DMS114 treated with DMSO at 0.1 percent for 48 hours (cell line): ENCODE measurements around the gene TEAD2.
A peak's percentile ranks its signal among the peaks of the same experiment; 100 is the strongest.
"Not testable (repeated sequence)": the region's sequence is repeated elsewhere in the genome, so short reads cannot be mapped to it uniquely, and the experiment has no call there.

Experiments used
- DNase-seq: peaks from one replicate; lab custom pipeline; 2025; ENCODE audit not compliant: unreplicated experiment; lab: John Stamatoyannopoulos, UW

Gene TEAD2

DNA sequence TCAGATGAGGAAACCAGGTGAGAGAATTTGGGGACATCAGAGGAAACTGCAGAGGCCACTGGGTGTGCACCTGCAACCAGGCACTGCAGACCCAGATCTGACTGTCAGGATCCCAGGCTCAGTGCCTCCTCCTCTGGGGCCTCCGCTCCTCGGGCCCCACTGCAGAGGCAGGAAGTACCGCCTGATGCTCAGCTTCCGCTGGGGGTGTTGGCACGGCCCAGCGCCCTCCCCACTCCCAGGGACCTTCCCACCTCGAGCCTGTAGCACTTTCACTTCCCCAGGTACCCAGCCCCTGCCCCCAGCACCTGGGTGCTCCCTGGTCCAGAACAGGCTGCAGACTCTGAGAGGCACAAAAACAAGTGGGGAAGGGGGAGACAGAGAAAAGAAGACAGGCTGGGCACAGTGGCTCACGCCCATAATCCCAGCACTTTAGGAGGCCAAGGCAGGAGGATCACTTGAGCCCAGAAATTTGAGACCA is 28.4 kb downstream of the TEAD2 start:
- DNase-seq: no peak

DNA sequence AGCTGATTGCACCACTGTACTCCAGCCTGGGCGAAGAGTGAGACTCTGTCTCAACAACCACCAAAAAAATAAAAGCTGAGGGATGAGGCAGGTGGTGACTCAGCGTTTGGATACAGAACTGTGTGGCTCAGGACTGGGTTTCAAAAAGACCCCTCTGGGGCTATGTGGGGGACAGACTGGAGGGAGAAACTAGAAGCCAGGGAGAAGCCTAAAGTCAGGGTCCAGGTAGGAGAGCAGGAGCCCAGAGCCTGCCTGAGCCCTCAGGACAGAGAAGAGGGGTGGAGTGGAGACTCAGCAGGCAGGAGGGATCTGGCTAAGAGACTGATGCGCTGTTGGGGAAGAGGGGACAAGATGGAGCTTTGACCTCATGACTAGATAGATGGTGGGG is 28.8 kb downstream of the TEAD2 start:
- no peak for DNase-seq

DNA sequence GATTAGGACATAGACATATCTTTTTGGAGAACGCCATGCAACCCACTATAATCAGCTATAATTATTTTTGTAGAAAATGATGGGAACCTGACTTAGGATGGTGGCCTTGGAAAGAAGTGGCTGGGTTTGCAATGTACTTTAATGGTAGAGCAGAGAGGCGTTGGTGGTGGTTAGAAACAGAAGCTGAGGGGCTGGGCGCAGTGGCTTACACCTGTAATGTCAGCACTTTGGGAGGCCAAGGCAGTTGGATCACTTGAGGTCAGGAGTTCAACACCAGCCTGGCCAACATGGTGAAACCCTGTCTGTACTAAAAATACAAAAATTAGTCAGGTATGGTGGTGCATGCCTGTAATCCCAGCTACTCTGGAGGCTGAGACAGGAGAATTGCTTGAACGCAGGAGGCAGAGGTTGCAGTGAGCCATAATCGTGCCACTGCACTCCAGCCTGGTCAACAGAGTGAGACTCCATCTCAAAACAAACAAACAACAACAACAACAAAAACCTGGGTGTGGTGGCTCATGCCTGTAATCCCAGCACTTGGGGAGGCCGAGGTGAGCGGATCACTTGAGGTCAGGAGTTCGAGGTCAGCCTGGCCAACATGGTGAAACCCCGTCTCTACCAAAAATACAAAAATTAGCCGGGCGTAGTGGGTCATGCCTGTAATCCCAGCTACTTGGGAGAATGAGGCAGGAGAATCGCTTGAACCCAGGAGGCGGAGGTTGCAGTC is 29.4 kb downstream of the TEAD2 start:
- DNase-seq: not testable (repeated sequence)

DNA sequence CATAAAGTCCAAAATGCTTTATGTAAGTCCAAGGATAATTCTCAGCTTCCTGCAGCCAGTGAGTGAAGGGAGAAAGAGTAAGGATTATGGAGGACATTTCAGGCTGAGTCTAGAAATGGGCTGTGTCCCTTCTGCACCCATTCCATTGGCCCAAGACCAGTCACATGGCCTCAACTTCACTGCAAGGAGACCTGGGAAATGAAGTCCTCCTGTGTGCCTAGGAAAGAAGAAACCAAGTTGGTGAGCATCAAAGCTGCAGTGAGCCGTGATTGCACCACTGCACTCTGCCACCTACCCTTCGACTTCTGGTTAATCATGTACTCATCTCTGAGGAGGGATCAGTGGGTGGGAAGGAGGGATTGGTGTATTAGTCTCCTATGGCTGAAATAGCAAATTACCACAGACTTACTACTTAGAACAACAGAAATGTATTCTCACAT is 30.6 kb downstream of the TEAD2 start:
- peak; percentile 51 for DNase-seq

DNA sequence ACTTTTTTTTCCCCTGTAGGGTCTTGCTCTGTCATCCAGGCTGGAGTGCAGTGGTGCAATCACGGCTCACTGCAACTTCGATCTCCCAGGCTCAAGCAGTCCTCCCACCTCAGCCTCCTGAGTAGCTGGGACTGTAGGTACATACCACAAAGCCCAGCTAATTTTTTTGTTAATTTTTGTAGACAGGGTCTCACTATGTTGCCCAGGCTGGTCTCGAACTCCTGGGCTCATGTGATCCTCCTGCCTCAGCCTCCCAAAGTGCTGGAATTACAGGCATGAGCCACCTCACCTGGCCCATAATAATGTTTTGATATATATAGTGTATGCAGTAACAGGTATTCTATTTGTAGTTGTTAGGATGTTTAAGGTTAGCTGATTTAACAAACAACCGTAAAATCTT is 31.0 kb downstream of the TEAD2 start:
- not testable (repeated sequence) for DNase-seq

DNA sequence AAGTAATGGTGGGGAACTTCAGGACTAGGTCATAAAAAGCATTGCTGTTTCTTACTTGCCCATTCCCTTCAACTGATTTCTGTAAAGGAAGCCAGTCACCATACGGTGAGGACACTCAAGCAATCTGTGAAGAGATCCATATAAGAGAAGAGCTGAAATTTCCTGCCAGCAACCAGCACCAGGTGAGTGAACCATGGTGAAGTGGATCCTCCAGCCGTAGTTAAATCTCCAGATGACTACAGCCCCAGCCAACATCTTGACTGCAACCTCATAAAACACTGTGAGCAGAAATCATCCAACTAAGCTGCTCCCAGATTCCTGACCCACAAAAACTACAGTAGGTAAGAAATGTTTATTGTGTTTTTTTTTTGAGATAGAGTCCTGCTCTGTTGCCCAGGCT is 33.5 kb downstream of the TEAD2 start:
- no peak for DNase-seq

DNA sequence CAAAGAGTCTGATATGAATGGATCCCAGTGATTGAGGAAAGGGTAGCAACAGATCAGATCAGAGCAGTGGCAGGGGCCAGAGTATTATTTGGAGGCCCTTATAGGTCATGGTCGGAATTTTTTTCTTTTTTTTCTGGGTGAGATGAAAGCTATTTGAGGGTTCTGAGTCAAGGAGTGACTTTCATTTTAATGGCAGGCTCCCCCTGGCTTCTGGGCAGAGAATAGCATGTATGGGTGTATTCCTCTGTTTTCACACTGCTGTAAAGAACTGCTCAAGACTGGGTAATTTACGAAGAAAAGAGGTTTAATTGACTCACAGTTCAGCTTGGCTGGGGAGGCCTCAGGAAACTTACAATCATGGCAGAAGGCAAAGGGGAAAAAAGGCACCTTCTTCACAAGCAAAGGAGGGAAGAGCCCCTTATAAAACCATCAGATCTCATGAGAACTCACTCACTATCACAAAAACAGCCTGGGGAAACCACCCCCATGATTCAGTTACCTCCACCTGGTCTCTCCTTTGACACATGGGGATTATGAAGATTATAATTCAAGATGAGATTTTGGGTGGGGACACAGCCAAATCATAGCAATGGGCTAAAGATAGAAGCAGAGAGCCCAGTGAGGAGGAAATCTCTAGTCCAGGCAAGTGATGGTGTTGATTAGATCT is 34.2 kb downstream of the TEAD2 start:
- DNase-seq: no peak

DNA sequence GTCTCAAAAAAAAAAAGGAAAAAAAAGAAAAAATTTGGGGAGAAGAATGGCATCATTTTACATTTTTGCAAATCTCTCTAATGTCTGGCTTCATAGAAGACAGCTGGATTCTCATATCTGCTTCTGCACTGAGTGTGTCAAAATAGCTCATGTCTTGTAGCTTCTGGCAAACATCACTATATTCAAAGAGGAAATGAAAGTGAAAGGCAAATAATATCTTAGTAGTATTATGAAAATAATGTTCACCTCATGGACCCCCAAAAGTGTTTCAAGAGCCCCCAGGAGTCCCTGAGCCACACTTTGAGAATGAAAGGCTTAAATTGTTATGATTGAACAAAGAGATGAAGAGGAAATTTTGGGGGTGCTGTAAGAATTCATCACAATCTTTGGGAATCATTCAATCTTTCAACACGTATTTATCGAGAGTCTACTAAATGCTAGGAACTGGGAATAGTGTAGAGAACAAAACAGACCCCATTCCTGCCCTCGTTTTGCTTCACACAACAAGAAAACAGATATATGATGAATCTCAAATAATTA is 36.0 kb downstream of the TEAD2 start:
- DNase-seq: no peak

DNA sequence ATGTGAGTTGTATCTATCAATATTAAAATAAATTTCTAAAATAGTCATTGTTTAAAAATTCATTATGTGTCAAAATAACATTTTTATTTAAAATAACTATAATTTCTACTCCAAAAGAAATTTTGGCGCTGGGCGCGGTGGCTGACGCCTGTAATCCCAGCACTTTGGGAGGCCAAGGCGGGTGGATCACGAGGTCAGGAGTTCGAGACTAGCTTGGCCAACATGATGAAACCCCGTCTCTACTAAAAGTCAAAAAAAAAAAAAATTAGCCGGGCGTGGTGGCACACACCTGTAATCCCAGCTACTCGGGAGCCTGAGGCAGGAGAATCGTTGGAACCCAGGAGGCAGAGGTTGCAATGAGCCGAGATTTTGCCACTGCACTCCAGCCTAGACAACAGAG is 36.5 kb downstream of the TEAD2 start:
- DNase-seq: not testable (repeated sequence)

DNA sequence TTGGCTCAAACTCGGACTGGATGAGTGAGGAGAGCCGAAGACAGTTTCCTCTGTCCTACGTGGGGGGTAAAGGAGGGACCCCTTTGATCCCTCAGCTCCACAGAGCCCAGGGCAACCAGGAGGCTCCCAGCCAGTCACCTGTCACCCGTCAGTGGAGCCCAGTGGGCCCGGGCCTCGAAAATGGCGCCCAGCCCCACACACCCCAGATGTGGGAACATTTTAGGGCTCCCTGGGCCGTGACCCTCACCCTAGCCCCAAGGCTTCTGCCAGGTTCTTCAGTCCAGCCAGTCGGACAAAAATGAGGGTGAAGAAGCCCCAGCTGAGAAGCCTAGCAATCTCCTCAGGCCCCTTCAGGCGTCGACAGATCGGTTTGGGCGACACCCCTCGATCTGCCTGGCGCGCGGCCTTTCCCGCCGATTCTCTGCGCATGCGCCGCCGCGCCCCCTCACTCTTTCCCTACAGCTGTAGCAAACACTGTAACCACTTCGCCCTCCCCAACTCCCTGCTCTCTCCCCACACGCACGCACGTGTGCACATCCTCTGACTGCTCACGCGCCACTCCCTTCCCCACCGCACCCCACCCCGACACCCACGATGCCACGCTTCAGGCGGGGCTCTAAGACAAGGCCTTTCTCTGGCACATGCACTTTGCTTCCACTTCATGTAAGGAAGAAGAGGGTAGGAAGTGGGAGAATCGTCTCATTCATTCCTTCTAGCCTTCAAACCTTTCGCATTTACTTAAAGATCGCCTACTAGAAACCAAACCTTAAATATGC is 37.2 kb downstream of the TEAD2 start, which contains the start of gene SLC6A16:
SLC6A16 (minus strand) TSS at position 391 of the 776 bp plus-strand sequence. CDS start 13,844 bp downstream, outside the sequence.
- no peak for DNase-seq

DNA sequence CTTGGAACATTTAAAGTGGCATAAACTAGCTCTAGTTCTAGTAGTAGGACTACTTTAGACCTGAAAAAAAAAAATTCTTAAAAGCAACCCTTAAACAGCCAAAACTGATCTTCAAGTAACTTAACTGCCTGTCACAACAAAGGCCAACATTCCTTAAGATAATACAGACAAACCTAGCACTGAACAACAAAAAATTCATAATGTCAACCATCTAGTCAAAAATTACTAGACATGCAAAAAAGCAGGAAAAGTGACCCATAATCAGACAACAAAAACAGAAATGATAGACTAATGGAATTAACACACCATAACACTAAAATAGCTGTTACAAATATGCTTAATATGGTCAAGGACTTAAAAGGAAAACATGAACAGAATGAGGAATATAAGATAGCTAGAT is 43.9 kb downstream of the TEAD2 start:
- no peak for DNase-seq

DNA sequence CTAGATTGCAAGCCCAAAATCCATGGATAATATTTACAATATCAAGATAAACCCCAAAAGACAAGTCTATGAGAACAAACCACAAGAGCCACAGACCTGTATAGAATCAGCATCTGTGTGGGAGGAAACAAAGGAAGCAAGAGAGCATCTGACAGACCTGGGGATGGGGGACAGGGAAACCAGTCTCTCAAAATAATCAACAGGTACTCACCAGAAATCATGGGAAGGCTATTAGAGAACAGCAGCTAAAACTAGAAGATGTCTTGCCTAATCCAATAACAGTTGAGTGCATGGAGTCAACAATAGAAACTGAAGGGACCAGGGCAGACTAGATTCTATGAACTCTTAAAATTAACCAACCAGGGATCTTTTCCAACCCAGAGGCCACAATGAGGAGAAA is 45.9 kb downstream of the TEAD2 start:
- no peak for DNase-seq

DNA sequence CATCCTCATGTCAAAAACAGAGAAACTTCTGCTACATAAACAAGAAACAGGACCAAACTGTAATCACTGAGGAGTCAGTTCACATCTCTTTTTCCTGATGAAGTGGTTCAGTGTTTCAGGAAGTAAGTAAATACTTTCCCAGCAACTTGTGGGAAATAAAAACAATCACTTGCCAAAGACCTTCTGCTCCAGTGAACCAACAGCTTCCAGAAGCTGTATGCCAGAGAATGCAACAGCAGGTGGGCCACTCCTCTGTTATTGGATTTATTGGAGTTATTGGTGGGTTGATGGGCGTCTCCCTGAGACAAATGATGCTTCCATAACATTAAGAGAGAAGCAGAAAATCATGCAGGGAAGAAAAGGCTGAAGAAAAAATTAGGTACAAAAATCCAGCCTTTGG is 47.1 kb downstream of the TEAD2 start:
- no peak for DNase-seq

DNA sequence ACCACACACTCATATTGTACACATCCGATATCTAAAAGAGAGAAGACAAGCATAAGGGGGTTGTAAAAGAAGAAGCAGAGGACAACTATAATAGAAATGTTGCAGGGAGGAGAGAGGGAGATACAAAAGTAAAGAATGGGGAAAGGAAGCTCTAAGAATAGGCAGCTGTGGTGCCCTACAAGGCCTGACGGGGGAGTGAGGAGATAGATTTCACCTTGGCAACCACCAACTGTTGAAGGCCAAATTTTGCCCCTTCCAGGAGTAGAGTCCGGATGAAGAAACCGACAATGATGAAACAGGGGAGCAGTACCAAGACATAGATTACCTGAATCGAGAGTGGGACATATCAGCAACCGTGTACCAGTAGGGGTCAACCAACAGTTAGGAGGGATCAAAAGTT is 53.1 kb downstream of the TEAD2 start:
- DNase-seq: no peak

DNA sequence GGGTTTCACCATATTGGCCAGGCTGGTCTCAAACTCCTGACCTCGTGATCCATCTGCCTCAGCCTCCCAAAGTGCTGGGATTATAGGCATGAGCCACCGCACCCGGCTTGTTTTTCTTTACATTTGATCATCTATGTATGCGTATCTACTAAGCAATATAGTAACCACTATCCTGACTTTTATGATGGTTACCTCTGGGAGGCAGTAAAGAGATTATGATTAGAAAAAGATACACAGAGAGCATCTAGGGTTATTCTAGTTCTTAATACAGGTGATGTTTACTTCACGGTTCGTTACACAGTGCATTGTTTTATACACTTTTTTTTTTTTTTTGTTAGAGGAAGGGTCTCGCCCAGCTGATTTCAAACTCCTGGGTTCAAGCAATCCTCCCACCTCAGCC is 55.5 kb downstream of the TEAD2 start:
- DNase-seq: not testable (repeated sequence)

DNA sequence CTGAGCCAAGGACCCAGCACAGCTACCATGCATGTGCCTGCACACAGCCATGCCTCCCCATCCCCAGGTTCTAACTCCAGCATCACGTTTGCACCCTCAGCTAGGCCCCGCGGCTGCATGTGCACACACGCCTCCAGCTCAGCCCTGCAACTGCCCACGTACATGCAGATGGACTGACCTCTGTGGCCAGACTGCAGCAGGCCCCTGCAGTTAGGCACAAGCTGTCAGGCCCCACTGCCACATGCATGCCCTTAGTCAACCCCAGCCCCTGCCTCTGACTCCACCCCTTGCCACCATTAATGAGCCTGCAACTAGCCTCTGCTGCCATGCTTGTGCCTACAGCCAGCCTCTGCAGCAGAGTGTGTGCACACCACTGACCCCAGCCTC is 60.4 kb downstream of the TEAD2 start:
- DNase-seq: no peak

DNA sequence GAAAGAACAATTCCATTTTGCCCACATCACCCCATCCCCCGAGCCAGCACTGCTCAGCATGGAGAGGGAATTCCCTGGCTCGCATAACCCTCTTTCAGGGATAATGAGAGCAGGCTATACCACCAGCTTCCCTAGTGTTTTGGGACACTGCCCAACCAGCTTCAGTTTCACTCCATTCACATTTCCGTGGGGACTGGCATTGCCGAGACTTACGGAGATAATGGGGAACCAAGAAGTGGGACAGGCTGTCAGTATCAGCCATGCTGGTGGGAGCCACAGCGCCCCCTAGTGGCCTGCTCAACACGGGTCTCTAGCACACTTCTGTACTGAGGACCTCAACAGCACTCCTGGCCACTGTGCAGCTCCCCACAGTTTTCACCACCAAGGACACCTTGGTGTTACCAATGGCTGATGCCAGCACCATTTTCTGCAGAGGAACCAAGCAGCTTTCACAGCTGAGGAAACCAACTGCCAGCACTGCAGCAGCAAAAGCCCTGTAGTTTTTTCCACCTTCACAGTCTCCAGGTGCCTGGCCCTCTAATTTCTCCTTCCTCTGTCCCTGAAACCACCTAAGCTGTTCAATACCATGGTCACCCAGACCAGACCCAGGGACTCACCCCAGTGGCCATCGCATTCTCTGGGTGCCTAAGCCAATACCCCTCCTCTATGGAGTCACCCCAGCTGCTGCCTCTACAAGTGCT is 60.9 kb downstream of the TEAD2 start:
- DNase-seq: peak; percentile 4

DNA sequence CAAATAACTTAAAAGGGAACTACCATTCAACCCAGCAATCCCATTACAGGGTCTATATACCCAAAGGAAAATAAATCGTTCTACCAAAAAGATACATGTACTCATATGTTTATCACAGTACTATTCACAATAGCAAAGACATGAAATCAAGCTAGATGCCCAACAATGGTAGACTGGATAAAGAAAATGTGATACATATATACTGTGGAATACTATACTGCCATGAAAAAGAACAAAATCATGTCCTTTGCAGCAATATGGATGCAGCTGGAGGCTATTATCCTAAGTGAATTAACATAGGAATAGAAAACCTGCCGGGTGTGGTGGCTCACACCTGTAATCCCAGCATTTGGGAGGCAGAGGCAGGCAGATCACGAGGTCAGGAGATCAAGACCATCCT is 63.6 kb downstream of the TEAD2 start:
- not testable (repeated sequence) for DNase-seq

DNA sequence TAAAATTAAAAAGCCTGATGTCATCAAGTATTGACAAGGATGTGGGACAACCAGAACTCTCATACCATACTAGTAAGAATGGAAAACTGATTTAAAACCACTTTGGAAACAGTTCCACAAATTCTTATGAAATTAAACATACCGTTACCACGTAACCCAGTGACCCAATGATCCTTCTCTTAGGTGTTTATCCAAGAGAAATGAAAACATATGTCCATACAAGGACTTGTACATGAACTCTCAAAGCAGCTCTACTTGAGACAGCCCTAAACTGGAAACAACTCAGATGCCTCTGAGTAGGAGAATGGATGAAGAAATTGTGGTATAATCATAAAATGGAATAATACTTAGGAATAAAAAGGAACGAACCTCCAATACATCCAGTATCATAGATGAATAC is 64.8 kb downstream of the TEAD2 start:
- no peak for DNase-seq

DNA sequence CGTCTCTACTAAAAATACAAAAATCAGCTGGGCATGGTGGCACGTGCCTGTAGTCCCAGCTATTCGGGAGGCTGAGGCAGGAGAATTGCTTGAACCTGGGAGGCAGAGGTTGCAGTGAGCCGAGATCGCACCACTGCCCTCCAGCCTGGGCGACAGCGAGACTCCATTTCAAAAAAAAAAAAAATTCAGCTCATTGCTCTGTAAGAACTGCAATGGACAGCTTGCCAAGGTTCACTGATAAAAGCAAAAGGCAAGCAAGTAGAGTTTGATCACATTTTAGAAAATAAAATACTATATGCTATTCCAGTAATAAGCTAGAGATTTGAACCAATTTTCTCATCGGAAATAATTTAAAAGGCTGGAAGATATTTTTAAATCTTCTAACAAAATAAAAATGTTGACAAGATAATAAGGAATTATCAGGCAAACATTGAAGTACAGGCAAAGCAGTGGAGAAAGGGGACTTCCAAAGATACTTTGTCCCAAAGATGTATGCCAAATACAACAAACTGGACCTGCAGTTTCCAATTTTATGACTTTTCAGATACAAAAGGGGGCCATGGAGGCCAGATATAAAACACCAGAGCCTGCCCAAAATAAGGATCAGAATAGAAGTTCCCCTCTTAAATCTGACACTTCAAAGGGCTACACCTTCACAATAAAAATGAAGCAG is 66.9 kb downstream of the TEAD2 start:
- DNase-seq: no peak
